Suprapubic skin (tissue), 4 donors: ENCODE measurements around the gene CYB5A. TPM values are rescaled to one million over a fixed set of nuclear protein-coding genes. Genes with fewer than 3 reads are reported as not detected.

Experiments used
- DNase-seq, 2 donors: peaks; one replicate each; pipeline ENCODE4 v3.0.0-alpha.2; 2019; ENCODE audit warnings: low spot score in 2 of 2
- H3K27ac ChIP-seq: fragments of 200-600 bp; sonication (generic); one replicate; pipeline ENCODE4 v1.5.1; 2019
- H3K27me3 ChIP-seq: fragments of 200-600 bp; sonication (generic); one replicate; pipeline ENCODE4 v1.5.1; 2019
- H3K36me3 ChIP-seq: fragments of 200-600 bp; sonication (generic); one replicate; pipeline ENCODE4 v1.5.1; 2019
- H3K4me1 ChIP-seq: fragments of 200-600 bp; sonication (generic); one replicate; pipeline ENCODE4 v1.5.1; 2019
- H3K4me3 ChIP-seq: fragments of 200-600 bp; sonication (generic); one replicate; pipeline ENCODE4 v1.5.1; 2019; ENCODE audit warnings: mild to moderate bottlenecking
- H3K9me3 ChIP-seq: fragments of 200-600 bp; sonication (generic); one replicate; pipeline ENCODE4 v1.5.1; 2019
- CTCF ChIP-seq, 2 donors: fragments of 200-600 bp in 1 of 2; fragments of 450-650 bp in 1 of 2; sonication (generic) in 1 of 2; IDR thresholded peaks; one replicate each; pipeline ENCODE4 v1.5.1; 2016 to 2019; ENCODE audit warnings: antibody characterized with exemption in 2 of 2, mild to moderate bottlenecking in 1 of 2, moderate library complexity in 1 of 2
- EP300 ChIP-seq: sonication (generic); formaldehyde crosslinking; IDR thresholded peaks from one replicate; pipeline ENCODE4 v1.6.1; 2017; ENCODE audit warnings: antibody characterized with exemption
- POLR2A ChIP-seq, 2 donors: fragments of 450-650 bp; IDR thresholded peaks; one replicate each; pipeline ENCODE4 v1.6.1; 2017; ENCODE audit warnings: antibody characterized with exemption in 2 of 2, mild to moderate bottlenecking in 2 of 2, moderate library complexity in 2 of 2
- POLR2AphosphoS5 ChIP-seq, 3 donors: sonication (generic); formaldehyde crosslinking; IDR thresholded peaks; one replicate each; pipeline ENCODE4 v1.6.1; 2017; ENCODE audit warnings: antibody characterized with exemption in 3 of 3
- WGBS: methylation state at CpG from one replicate; pipeline ENCODE4 v1.1.5; 2018; 5-methylcytosine and 5-hydroxymethylcytosine counted together
- total RNA-seq, 4 donors: library from RNA; depleted of rRNA; stranded (reverse); fragments of >200 nt; gene quantifications; one replicate each; pipeline ENCODE4 v1.1.0, GENCODE V29; 2016

The CYB5A gene
- total RNA-seq, 4 donors from 2014 or later: 103 to 258 (median 147) TPM

GRCh38 chr18:74257083-74257482 is 34.7 kb downstream of the CYB5A start:
- H3K27ac ChIP-seq: no peak overlapping the region
- no peaks in the 10 kb centered on the region for H3K27me3 ChIP-seq
- 59% methylated on average over 7 of the region's 7 CpGs for WGBS
- no peak for DNase-seq
- peaks cover 36% of the 10 kb centered on the region for H3K36me3 ChIP-seq
- no peaks in the 10 kb centered on the region for H3K9me3 ChIP-seq
- no peak overlapping the region for H3K4me3 ChIP-seq
- no peak for TF ChIP-seq EP300
- no peak for TF ChIP-seq POLR2AphosphoS5 (IDR thresholded peaks at IDR 0.05)
- H3K4me1 ChIP-seq: peaks cover 6% of the 10 kb centered on the region

- Histone ChIP-seq H3K4me3 (no peak overlapping the region), H3K4me1 (peaks cover 12% of the 10 kb centered on the region), H3K27me3 (no peaks in the 10 kb centered on the region), H3K27ac (no peak overlapping the region), H3K9me3 (no peaks in the 10 kb centered on the region), H3K36me3 (peaks cover 27% of the 10 kb centered on the region)
- TF ChIP-seq POLR2AphosphoS5 (IDR thresholded peaks at IDR 0.05) (no peak), EP300 (no peak), CTCF (IDR thresholded peaks at IDR 0.05) (no peak), POLR2A (IDR thresholded peaks at IDR 0.05) (no peak)
- no peak for DNase-seq
- 75% methylated on average over 5 of the region's 5 CpGs for WGBS
These were observed 35.6 kb downstream of the CYB5A start for GRCh38 chr18:74256190-74256589.

- Histone ChIP-seq H3K36me3 (peaks cover 23% of the 10 kb centered on the region), H3K27ac (no peak overlapping the region)
These were observed 36.6 kb downstream of the CYB5A start for GRCh38 chr18:74255131-74255616.

GRCh38 chr18:74252039-74252395 is 39.7 kb downstream of the CYB5A start:
- no peak for TF ChIP-seq EP300
- no peak for TF ChIP-seq CTCF (IDR thresholded peaks at IDR 0.05)
- no peak for TF ChIP-seq POLR2A (IDR thresholded peaks at IDR 0.05)
- TF ChIP-seq POLR2AphosphoS5 (IDR thresholded peaks at IDR 0.05): no peak
- H3K27me3 ChIP-seq: no peaks in the 10 kb centered on the region
- peak overlapping the region; percentile 36 for H3K27ac ChIP-seq
- no peaks in the 10 kb centered on the region for H3K9me3 ChIP-seq
- H3K4me3 ChIP-seq: no peak overlapping the region
- H3K4me1 ChIP-seq: peaks cover 29% of the 10 kb centered on the region
- DNase-seq: peak in 1 of 2 donors; percentile 72
- peaks cover 11% of the 10 kb centered on the region for H3K36me3 ChIP-seq
- WGBS: 64% methylated on average over 4 of the region's 4 CpGs

More at GRCh38 chr18:74255131-74255616, 36.6 kb downstream of the CYB5A start:
- no peaks in the 10 kb centered on the region for H3K27me3 ChIP-seq
- H3K9me3 ChIP-seq: no peaks in the 10 kb centered on the region
- DNase-seq: no peak
- TF ChIP-seq EP300: no peak
- TF ChIP-seq POLR2A (IDR thresholded peaks at IDR 0.05): no peak
- no peak for TF ChIP-seq POLR2AphosphoS5 (IDR thresholded peaks at IDR 0.05)
- no peak for TF ChIP-seq CTCF (IDR thresholded peaks at IDR 0.05)
- H3K4me3 ChIP-seq: no peak overlapping the region
- WGBS: 42% methylated on average over 4 of the region's 4 CpGs
- peaks cover 22% of the 10 kb centered on the region for H3K4me1 ChIP-seq

- Histone ChIP-seq H3K36me3 (peaks cover 11% of the 10 kb centered on the region), H3K27ac (peak overlapping the region; percentile 56), H3K27me3 (no peaks in the 10 kb centered on the region), H3K4me1 (peaks cover 29% of the 10 kb centered on the region), H3K4me3 (no peak overlapping the region), H3K9me3 (no peaks in the 10 kb centered on the region)
- 51% methylated on average over 4 of the region's 4 CpGs for WGBS
- no peak for DNase-seq
- TF ChIP-seq CTCF (IDR thresholded peaks at IDR 0.05) (no peak), EP300 (no peak), POLR2AphosphoS5 (IDR thresholded peaks at IDR 0.05) (peak in 2 of 3 donors; percentile 10 to 46), POLR2A (IDR thresholded peaks at IDR 0.05) (no peak)
These were observed 40.3 kb downstream of the CYB5A start for GRCh38 chr18:74251297-74252038.
